Measurements from ENCODE around the gene MYH9.

The MYH9 gene

GRCh38 chr22:36300396-36301212, 87.2 kb downstream of the MYH9 start:
- no peak overlapping the region for H3K4me3 ChIP-seq (ENCODE audit: low read depth, low read length)
- TF ChIP-seq CTCF (IDR thresholded peaks at IDR 0.05; ENCODE audit: low read depth, low read length): no peak

- TF ChIP-seq CTCF (IDR thresholded peaks at IDR 0.05; ENCODE audit: low read depth, low read length): no peak
- no peak overlapping the region for H3K4me3 ChIP-seq (ENCODE audit: low read depth, low read length)
Observed at GRCh38 chr22:36299911-36300310, 87.9 kb downstream of the MYH9 start.

- no peak for TF ChIP-seq CTCF (IDR thresholded peaks at IDR 0.05; ENCODE audit: low read depth, low read length)
- no peak overlapping the region for H3K4me3 ChIP-seq (ENCODE audit: low read depth, low read length)
Observed at GRCh38 chr22:36299295-36299694, 88.5 kb downstream of the MYH9 start.

GRCh38 chr22:36298601-36299000, 89.2 kb downstream of the MYH9 start:
- no peak for TF ChIP-seq CTCF (IDR thresholded peaks at IDR 0.05; ENCODE audit: low read depth, low read length)
- H3K4me3 ChIP-seq (ENCODE audit: low read depth, low read length): no peak overlapping the region

GRCh38 chr22:36298118-36298517, 89.6 kb downstream of the MYH9 start:
- no peak overlapping the region for H3K4me3 ChIP-seq (ENCODE audit: low read depth, low read length)
- no peak for TF ChIP-seq CTCF (IDR thresholded peaks at IDR 0.05; ENCODE audit: low read depth, low read length)

GRCh38 chr22:36297568-36297967, 90.2 kb downstream of the MYH9 start:
- no peak overlapping the region for H3K4me3 ChIP-seq (ENCODE audit: low read depth, low read length)
- no peak for TF ChIP-seq CTCF (IDR thresholded peaks at IDR 0.05; ENCODE audit: low read depth, low read length)

- H3K4me3 ChIP-seq (ENCODE audit: low read depth, low read length): no peak overlapping the region
- no peak for TF ChIP-seq CTCF (IDR thresholded peaks at IDR 0.05; ENCODE audit: low read depth, low read length)
Observed at GRCh38 chr22:36296690-36297089, 91.1 kb downstream of the MYH9 start.
